Measurements from ENCODE around the gene ERBB4. TPM values are rescaled to one million over a fixed set of nuclear protein-coding genes. Genes with fewer than 3 reads are reported as not detected.
A peak's percentile ranks its signal among the peaks of the same experiment; 100 is the strongest.

Gene ERBB4
- total RNA-seq, 1 donor from 2014 or later: 1.2 TPM

GRCh38 chr2:212488611-212489010 lies 50.0 kb downstream of the ERBB4 start:
- Histone ChIP-seq H3K9ac (ENCODE audit: low read length) (no peak overlapping the region), H3K36me3 (ENCODE audit: insufficient read depth, low read length) (no peaks in the 10 kb centered on the region), H3K79me2 (ENCODE audit: insufficient read depth, low read length) (no peaks in the 10 kb centered on the region), H3K27ac (ENCODE audit: low read depth, low read length) (no peak overlapping the region), H4K20me1 (ENCODE audit: insufficient read depth, low read length) (no peaks in the 10 kb centered on the region), H3K4me3 (ENCODE audit: insufficient read depth, low read depth, low read length) (no peak overlapping the region), H3K9me3 (ENCODE audit: insufficient read depth, low read depth, low read length) (no peaks in the 10 kb centered on the region), H3K4me2 (ENCODE audit: low read length) (no peak overlapping the region), H2AFZ (ENCODE audit: low read depth, low read length) (no peak overlapping the region), H3K27me3 (ENCODE audit: insufficient read depth, low read length) (no peaks in the 10 kb centered on the region), H3K4me1 (ENCODE audit: insufficient read depth, low read length) (no peaks in the 10 kb centered on the region)
- DNase-seq (ENCODE audit: low read depth): no peak
- no peak for FAIRE-seq
- H3K27ac Mint-ChIP-seq (ENCODE audit: unreplicated experiment): no peak overlapping the region
- H3K27me3 Mint-ChIP-seq (ENCODE audit: low read depth, unreplicated experiment): no peaks in the 10 kb centered on the region
- peaks cover 5% of the 10 kb centered on the region for H3K4me1 Mint-ChIP-seq (ENCODE audit: low read depth, unreplicated experiment)
- no peak for TF ChIP-seq CTCF (IDR thresholded peaks at IDR 0.05; ENCODE audit: insufficient read depth, low read depth, low read length)
- TF ChIP-seq EZH2 (IDR thresholded peaks at IDR 0.05; ENCODE audit: insufficient read depth, low read length): no peak
- no peaks in the 10 kb centered on the region for H3K9me3 Mint-ChIP-seq (ENCODE audit: unreplicated experiment)
- no peaks in the 10 kb centered on the region for H3K36me3 Mint-ChIP-seq (ENCODE audit: low read depth, unreplicated experiment)
- H3K4me3 Mint-ChIP-seq (ENCODE audit: unreplicated experiment): no peak overlapping the region

- DNase-seq (ENCODE audit: low read depth): peak; percentile 43
Measured at GRCh38 chr2:212484563-212485080, 54.0 kb downstream of the ERBB4 start.

More at GRCh38 chr2:212484563-212485080, 54.0 kb downstream of the ERBB4 start:
- Histone ChIP-seq H3K4me3 (ENCODE audit: insufficient read depth, low read depth, low read length) (no peak overlapping the region), H3K4me1 (ENCODE audit: insufficient read depth, low read length) (no peaks in the 10 kb centered on the region), H3K36me3 (ENCODE audit: insufficient read depth, low read length) (no peaks in the 10 kb centered on the region), H4K20me1 (ENCODE audit: insufficient read depth, low read length) (no peaks in the 10 kb centered on the region), H3K9ac (ENCODE audit: low read length) (no peak overlapping the region), H3K79me2 (ENCODE audit: insufficient read depth, low read length) (no peaks in the 10 kb centered on the region), H3K9me3 (ENCODE audit: insufficient read depth, low read depth, low read length) (no peaks in the 10 kb centered on the region), H3K27me3 (ENCODE audit: insufficient read depth, low read length) (no peaks in the 10 kb centered on the region), H3K4me2 (ENCODE audit: low read length) (no peak overlapping the region), H2AFZ (ENCODE audit: low read depth, low read length) (no peak overlapping the region), H3K27ac (ENCODE audit: low read depth, low read length) (no peak overlapping the region)
- TF ChIP-seq EZH2 (IDR thresholded peaks at IDR 0.05; ENCODE audit: insufficient read depth, low read length): no peak
- no peak for TF ChIP-seq CTCF (IDR thresholded peaks at IDR 0.05; ENCODE audit: insufficient read depth, low read depth, low read length)
- H3K27me3 Mint-ChIP-seq (ENCODE audit: low read depth, unreplicated experiment): no peaks in the 10 kb centered on the region
- H3K4me1 Mint-ChIP-seq (ENCODE audit: low read depth, unreplicated experiment): peaks cover 5% of the 10 kb centered on the region
- peak overlapping the region; percentile 64 for H3K27ac Mint-ChIP-seq (ENCODE audit: unreplicated experiment)
- no peak overlapping the region for H3K4me3 Mint-ChIP-seq (ENCODE audit: unreplicated experiment)
- no peaks in the 10 kb centered on the region for H3K9me3 Mint-ChIP-seq (ENCODE audit: unreplicated experiment)
- no peak for FAIRE-seq
- no peaks in the 10 kb centered on the region for H3K36me3 Mint-ChIP-seq (ENCODE audit: low read depth, unreplicated experiment)

All from astrocyte (in vitro differentiated cells and primary cell).